Endometrial microvascular endothelial cells (primary cell): ENCODE data around the gene AMD1. TPM values are rescaled to one million over a fixed set of nuclear protein-coding genes. Genes with fewer than 3 reads are reported as not detected.
"Not testable (repeated sequence)": the region's sequence is repeated elsewhere in the genome, so short reads cannot be mapped to it uniquely, and the experiment has no call there.

ENCODE experiments used
- in situ Hi-C: cut with HindIII; loops from 2 replicates; pipeline ENCODE4 v1.10.0; 2017; ENCODE audit warnings: low sequenced_read_pairs, low pct_unique_long_range_greater_than_20kb; ENCODE audit errors: inconsistent ontology term
- total RNA-seq: library from RNA; depleted of rRNA; stranded (reverse); fragments of >200 nt; gene quantifications from one replicate; pipeline ENCODE4 v1.2.3, GENCODE V29; 2015; ENCODE audit errors: inconsistent ontology term

AMD1 gene
- total RNA-seq, 1 donor from 2014 or later = 108 TPM

DNA sequence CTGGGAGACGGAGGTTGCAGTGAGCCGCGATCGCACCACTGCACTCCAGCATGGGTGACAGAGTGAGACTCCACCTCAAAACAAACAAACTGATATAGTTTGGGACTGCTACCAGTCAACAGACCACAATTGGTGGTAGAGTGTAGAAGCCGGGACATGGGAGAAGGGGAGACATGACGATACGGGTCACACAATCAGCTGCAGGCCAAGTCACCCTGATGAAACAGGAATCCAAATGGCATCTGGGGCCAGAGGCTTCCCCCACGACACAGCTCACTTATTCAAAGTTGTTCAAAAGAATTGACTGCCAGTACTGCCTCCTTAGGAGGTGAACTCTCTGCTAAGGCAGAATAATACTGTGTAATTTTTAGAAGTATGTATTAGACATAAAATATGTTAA is 27.5 kb downstream of the AMD1 start:
- in situ Hi-C loops = no loop called here

DNA sequence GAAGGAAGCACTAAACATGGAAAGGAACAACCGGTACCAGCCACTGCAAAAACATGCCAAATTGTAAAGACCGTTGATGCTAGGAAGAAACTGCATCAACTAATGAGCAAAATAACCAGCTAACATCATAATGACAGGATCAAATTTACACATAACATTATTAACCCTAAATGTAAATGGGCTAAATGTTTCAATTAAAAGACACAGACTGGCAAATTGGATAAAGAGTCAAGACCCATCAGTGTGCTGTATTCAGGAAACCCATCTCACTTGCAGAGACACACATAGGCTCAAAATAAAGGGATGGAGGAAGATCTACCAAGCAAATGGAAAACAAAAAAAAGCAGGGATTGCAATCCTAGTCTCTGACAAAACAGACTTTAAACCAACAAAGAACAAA is 31.7 kb downstream of the AMD1 start:
- in situ Hi-C loops = not testable (repeated sequence)

DNA sequence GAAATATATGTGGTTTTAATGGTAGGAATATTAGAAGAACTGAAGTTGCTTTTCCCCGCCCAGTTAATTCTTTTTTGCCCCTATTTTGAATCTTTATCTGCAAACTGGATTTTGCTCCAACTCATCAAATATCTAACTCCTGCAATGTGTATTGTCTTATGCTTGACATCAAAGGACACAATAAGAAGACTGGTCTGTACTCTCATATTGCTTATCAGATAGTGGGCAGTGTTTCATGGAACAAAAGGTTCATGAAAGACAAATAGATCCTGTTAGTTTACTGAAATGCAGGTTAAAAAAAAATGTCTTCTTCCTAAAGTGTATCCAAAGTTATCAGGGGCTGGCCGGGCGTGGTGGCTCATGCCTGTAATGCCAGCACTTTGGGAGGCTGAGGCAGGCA is 56.2 kb downstream of the AMD1 start:
- in situ Hi-C loops = no loop called here

DNA sequence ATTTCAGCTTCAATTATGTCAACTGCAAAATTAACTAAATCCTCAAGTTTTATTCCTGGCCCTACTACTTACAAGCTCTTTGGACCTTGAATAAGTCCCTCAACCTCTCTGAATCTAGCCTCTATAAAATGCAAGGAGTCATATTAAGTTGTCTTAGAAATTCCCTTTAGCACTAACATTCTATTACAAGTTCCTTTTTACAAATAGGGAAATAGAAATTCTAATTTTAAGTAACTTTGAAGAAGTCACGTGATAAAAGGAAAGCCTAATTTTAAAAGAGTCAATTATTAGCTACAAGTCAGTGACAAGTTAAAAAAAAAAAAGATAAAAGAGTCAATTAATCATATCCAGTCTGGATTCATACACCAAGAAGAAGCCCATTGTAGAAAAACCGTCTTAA is 59.3 kb downstream of the AMD1 start:
- in situ Hi-C loops = no loop called here

DNA sequence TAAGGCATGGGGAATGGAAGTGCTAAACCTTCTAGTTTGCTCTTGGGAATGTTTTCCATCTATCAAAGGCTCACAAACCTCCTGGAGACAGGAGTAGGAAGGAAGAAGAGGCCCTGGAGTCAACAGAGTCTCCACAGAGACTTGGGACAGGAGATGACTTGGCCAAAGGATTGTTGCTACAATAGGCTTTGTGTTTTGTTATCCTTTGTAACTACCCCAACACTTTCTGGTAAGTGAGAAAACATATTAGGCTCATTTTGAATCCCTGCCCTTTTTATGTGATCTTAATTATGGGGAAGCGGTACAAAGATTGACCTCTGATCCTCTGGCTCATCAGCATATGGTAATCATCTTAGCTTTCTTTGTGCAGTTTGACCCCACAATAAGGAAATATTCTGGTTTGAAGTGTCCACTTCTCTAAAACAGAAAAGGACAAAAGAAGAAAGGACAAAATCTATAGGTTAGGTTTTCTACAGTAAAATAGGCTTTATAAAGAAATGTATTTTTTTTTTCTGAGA is 59.9 kb downstream of the AMD1 start:
- in situ Hi-C loops = no loop called here

DNA sequence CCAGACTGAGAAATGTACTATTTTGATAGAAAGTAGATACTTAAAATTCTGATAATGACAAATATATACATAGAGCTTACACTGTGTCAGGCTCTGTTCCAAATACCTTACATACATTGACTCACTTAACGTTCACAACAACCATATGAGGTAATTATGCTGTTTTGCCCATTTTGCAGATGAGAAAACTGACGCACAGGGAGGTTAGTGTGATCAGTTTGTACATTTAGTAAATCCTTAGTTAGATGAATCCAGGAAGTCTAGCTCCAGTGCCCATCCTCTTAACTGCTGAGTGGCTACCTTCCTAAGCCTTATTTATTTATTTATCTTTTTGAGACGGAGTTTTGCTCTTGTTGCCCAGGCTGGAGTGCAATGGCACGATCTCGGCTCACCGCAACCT is 60.6 kb downstream of the AMD1 start:
- in situ Hi-C loops = no loop called here

DNA sequence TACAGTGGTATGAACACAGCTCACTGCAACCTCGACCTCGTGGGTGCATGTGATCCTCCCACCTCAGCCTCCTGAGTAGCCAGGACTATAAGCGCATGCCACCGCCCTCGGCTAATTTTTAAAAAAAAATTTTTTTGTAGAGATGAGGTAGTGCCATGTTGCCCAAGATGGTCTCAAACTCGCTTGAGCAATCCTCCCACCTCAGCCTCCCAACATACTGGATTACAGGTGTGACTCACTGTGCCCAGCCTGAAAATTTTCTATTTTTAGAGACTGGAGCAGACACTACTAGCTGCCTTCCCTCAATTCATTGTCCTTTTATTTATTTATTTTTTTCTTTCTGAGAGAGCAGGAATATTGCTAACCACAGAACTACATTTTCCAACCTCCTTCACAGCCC is 63.6 kb downstream of the AMD1 start:
- in situ Hi-C loops = no loop called here

DNA sequence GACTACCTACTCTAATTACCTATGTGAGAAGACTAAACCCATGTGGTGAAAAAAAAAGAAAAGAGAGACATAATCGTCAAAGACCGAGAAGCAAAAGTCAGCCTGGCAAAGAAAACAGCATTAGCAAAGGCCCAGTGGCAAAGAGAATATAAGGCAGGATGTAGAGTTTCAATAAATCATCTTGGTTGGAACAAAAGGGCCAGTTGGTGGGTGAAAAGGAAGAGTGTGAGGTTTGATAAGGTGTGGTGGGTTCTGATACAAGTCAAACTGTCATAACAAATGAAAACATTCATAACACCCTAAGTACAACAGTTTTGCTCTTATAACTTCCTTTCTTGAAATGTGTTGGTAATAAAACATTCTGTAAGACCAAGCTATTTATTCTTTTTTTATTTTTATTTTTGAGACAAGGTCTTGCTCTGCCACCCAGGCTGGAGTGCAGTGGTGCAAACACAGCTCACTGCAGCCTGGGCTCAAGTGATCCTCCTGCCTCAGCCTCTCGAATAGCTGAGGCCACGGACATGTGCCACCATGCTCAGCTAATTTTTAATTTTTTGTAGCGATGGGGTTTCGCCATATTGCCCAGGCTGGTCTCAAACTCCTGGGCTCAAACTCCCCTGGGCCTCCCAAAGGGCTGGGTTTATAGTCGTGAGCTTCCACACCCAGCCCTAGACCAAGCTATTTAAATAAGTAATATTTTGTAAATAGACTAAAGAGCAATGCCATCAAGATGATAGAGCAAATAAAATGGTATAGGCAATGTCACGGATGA is 65.0 kb downstream of the AMD1 start:
- in situ Hi-C loops = no loop called here

DNA sequence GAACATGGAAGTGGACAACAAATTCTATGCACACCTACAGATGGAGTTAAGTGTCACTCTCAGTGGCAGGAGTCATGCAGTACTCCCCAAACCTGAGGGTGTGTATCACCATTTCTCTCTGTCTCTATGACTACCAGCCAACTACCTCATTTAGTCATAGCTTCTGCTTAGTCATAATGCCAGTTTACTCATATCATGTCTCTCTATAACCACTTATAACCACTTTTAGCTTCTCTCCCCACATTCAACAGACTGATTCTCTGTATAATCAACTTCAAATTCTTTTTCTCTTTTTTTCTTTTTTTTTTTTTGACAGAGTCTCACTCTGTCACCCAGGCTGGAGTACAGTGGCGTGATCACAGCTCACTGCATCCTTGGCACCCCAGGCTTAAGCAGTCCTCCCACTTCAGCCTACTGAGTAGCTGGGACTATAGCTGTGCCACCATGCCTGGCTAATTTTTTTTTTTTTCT is 70.1 kb downstream of the AMD1 start:
- in situ Hi-C loops = no loop called here

Other genes starting within 250 kb of the AMD1 start
- gene CDK19, start 59.3 kb upstream of the AMD1 start, total RNA-seq = 7.1 TPM
- gene GTF3C6, start 83.9 kb downstream of the AMD1 start, total RNA-seq = 79.0 TPM
- 45.7 TPM for gene RPF2, start 107.3 kb downstream of the AMD1 start, total RNA-seq
- not detected for gene SLC16A10, start 212.7 kb downstream of the AMD1 start, total RNA-seq